HepG2 (cell line): ENCODE results near the gene TNNI3K. TPM values are rescaled to one million over a fixed set of nuclear protein-coding genes. Genes with fewer than 3 reads are reported as not detected.

Experiments
- ATAC-seq: fragments of 200-7000 bp; cut with Tn5 transposase; 3 replicates; pipeline ENCODE4 v1.9.1; 2020; ENCODE audit warnings: mild to moderate bottlenecking, moderate library complexity
- BruUV-seq: library from RNA; stranded (reverse); fragments of 400-500 nt; replicated peaks from 2 replicates; lab custom pipeline; 2021; lab: Mats Ljungman, UMichigan
- CTCF ChIA-PET: fragments of 300-600 bp; formaldehyde crosslinking; extraction: SDS; loops from one replicate; lab custom pipeline; 2021; ENCODE audit warnings: low total read pairs, inconsistent platforms, low intra/inter-chr PET ratio; lab: Yijun Ruan, JAX
- POLR2A ChIA-PET: fragments of 350-600 bp; sonication (Branson Sonifier 250); formaldehyde crosslinking; loops from one replicate; lab custom pipeline; 2020; ENCODE audit warnings: antibody characterized with exemption, inconsistent platforms; lab: Yijun Ruan, JAX
- DNase-seq: peaks from one replicate; pipeline ENCODE4 v3.0.0-alpha.2; 2015; ENCODE audit warnings: low spot score
- FAIRE-seq: peaks from 3 replicates; lab custom pipeline; 2011; peaks lifted over from hg19 to GRCh38; lab: Jason Lieb, UNC
- H2AFZ ChIP-seq: one replicate; pipeline ENCODE4 v1.6.1; 2011; ENCODE audit warnings: low read length, inconsistent platforms
- H3K27ac ChIP-seq: fragments of 300-600 bp; 3 replicates; pipeline ENCODE4 v1.8.0; 2011; ENCODE audit warnings: mixed run types, mild to moderate bottlenecking, mixed read lengths, low read length, inconsistent platforms; ENCODE audit not compliant: insufficient read depth; ENCODE audit errors: extremely low read length
- H3K27me3 ChIP-seq, 2 experiments: fragments of 200-600 bp in 1 of 2; 2 replicates in 1 of 2; 3 replicates in 1 of 2; pipeline versions ENCODE4 v1.6.0 to v1.8.0; 2011; ENCODE audit warnings: low read length in 2 of 2, mild to moderate bottlenecking in 2 of 2, moderate library complexity in 2 of 2, inconsistent platforms in 1 of 2; ENCODE audit not compliant: insufficient read depth in 2 of 2, control insufficient read depth in 1 of 2
- H3K36me3 ChIP-seq, 2 experiments: fragments of 200-600 bp in 1 of 2; replicated peaks in 1 of 2; 2 replicates in 1 of 2; 3 replicates in 1 of 2; pipeline versions ENCODE4 v1.5.1 to v1.8.0; 2011; ENCODE audit warnings: low read length in 2 of 2, inconsistent platforms in 1 of 2; ENCODE audit not compliant: insufficient read depth in 2 of 2, control insufficient read depth in 1 of 2
- H3K4me1 ChIP-seq: 2 replicates; pipeline ENCODE4 v1.5.1; 2012; ENCODE audit warnings: low read length, inconsistent platforms; ENCODE audit not compliant: insufficient read depth
- H3K4me2 ChIP-seq: 2 replicates; pipeline ENCODE4 v1.6.0; 2011; ENCODE audit warnings: low read depth, low read length, inconsistent platforms
- H3K4me3 ChIP-seq, 3 experiments: fragments of 200-600 bp in 1 of 3; sonication (generic), shearing (Covaris generic) in 1 of 3; replicated peaks in 1 of 3; 2 replicates each; pipeline ENCODE4 v1.5.1; 2011 to 2016; ENCODE audit warnings: low read length in 3 of 3, inconsistent platforms in 2 of 3, low read depth in 2 of 3, mild to moderate bottlenecking in 2 of 3, control low read depth in 1 of 3, mixed read lengths in 1 of 3; ENCODE audit not compliant: insufficient read depth in 1 of 3
- H3K79me2 ChIP-seq: one replicate; pipeline ENCODE4 v1.6.1; 2011; ENCODE audit warnings: low read length, inconsistent platforms; ENCODE audit not compliant: insufficient read depth
- H3K9ac ChIP-seq: 2 replicates; pipeline ENCODE4 v1.6.0; 2011; ENCODE audit warnings: mild to moderate bottlenecking, low read depth, low read length, inconsistent platforms; ENCODE audit not compliant: insufficient read depth
- H3K9me3 ChIP-seq: 2 replicates; pipeline ENCODE4 v1.5.1; 2012; ENCODE audit warnings: mild to moderate bottlenecking, low read length
- H4K20me1 ChIP-seq: 2 replicates; pipeline ENCODE4 v1.6.0; 2011; ENCODE audit warnings: inconsistent platforms, mild to moderate bottlenecking, low read length, moderate library complexity; ENCODE audit not compliant: insufficient read depth
- ARHGAP35 ChIP-seq: sonication (generic); formaldehyde crosslinking; IDR thresholded peaks from 2 replicates; pipeline ENCODE4 v1.9.0; 2022; ENCODE audit warnings: mild to moderate bottlenecking, inconsistent platforms, moderate library complexity, missing genetic modification reagents, borderline replicate concordance
- CEBPG ChIP-seq: IDR thresholded peaks from 2 replicates; pipeline ENCODE4 v1.6.1; 2016
- DPF2 ChIP-seq: sonication (generic); formaldehyde crosslinking; IDR thresholded peaks from 2 replicates; pipeline ENCODE4 v1.4.0; 2020; ENCODE audit warnings: mild to moderate bottlenecking, low read depth, missing genetic modification reagents, borderline replicate concordance
- HDAC1 ChIP-seq: sonication (generic); formaldehyde crosslinking; IDR thresholded peaks from 2 replicates; pipeline ENCODE4 v1.5.1; 2020; ENCODE audit warnings: mild to moderate bottlenecking, missing genetic modification reagents
- HMGA1 ChIP-seq: sonication (generic); formaldehyde crosslinking; conservative IDR thresholded peaks from 2 replicates; pipeline ENCODE4 v1.4.0; 2020; ENCODE audit warnings: missing genetic modification reagents
- KDM5A ChIP-seq: fragments of 200-600 bp; sonication (generic); IDR thresholded peaks from 2 replicates; pipeline ENCODE4 v1.7.0; 2018; ENCODE audit warnings: antibody characterized with exemption, mild to moderate bottlenecking, low read length, borderline replicate concordance
- KDM5B ChIP-seq: sonication (generic); formaldehyde crosslinking; IDR thresholded peaks from 2 replicates; pipeline ENCODE4 v1.4.0; 2020; ENCODE audit warnings: missing genetic modification reagents, mild to moderate bottlenecking, borderline replicate concordance
- REST ChIP-seq, 2 experiments: IDR thresholded peaks; 2 replicates each; pipeline ENCODE4 v1.6.1; 2011 to 2012; ENCODE audit warnings: low read length in 2 of 2, borderline replicate concordance in 1 of 2, low read depth in 1 of 2, mild to moderate bottlenecking in 1 of 2, moderate library complexity in 1 of 2
- SP140L ChIP-seq: sonication (generic); formaldehyde crosslinking; IDR thresholded peaks from 2 replicates; pipeline ENCODE4 v1.4.0; 2020; ENCODE audit warnings: missing genetic modification reagents, borderline replicate concordance
- ZNF292 ChIP-seq: sonication (generic); formaldehyde crosslinking; IDR thresholded peaks from 2 replicates; pipeline ENCODE4 v1.8.1; 2022; ENCODE audit warnings: mild to moderate bottlenecking, low read depth, missing genetic modification reagents, borderline replicate concordance
- ZNF639 ChIP-seq: conservative IDR thresholded peaks from 2 replicates; pipeline ENCODE4 v1.6.1; 2018; ENCODE audit warnings: missing genetic modification reagents
- ZNF790 ChIP-seq: sonication (generic); formaldehyde crosslinking; IDR thresholded peaks from 2 replicates; pipeline ENCODE4 v1.8.0; 2022; ENCODE audit warnings: missing genetic modification reagents, mild to moderate bottlenecking, borderline replicate concordance
- WGBS: methylation state at CpG from one replicate; pipeline ENCODE4 v1.1.6; 2017; ENCODE audit warnings: low lambda C conversion rate; 5-methylcytosine and 5-hydroxymethylcytosine counted together
- in situ Hi-C: cut with HindIII; loops from 2 replicates; pipeline ENCODE4 v1.10.0; 2017; ENCODE audit warnings: low pct_unique_long_range_greater_than_20kb; ENCODE audit not compliant: extremely low pct_ligation_motif_present
- intact Hi-C: fragments of 100-400 bp; cut with micrococcal nuclease; formaldehyde crosslinking; loops from one replicate; pipeline ENCODE4 v1.10.0; 2022; ENCODE audit not compliant: unreplicated experiment
- polyA plus RNA-seq, 8 experiments: library from polyadenylated mRNA; depleted of rRNA in 3 of 8; stranded (reverse) in 7 of 8; unstranded in 1 of 8; fragments of >200 nt; fragmentation: Illumina TruSeq in 4 of 8; extraction: Trizol in 4 of 8; gene quantifications; 2 replicates each; pipeline versions ENCODE4 v1.2.1 to v1.2.3, GENCODE V29; 2011 to 2016; ENCODE audit warnings: low read depth in 4 of 8, missing spikeins in 1 of 8, mixed read lengths in 1 of 8; ENCODE audit not compliant: insufficient read depth in 1 of 8
- total RNA-seq, 5 experiments: library from RNA; depleted of rRNA; stranded (reverse); fragments of >200 nt; fragmentation: Illumina TruSeq; extraction: Trizol; gene quantifications; 2 replicates each; pipeline ENCODE4 v1.2.3, GENCODE V29; 2016; ENCODE audit warnings: low read depth in 1 of 5
- TF ChIP-seq, protein P1 (sequence below): IDR thresholded peaks from 2 replicates; pipeline ENCODE4 v1.6.1; 2016; ENCODE audit warnings: missing genetic modification reagents, missing compliant biosample characterization
- TF ChIP-seq, protein P2 (sequence below): sonication (generic); formaldehyde crosslinking; IDR thresholded peaks from 2 replicates; pipeline ENCODE4 v1.8.1; 2023; ENCODE audit warnings: mild to moderate bottlenecking, missing genetic modification reagents, borderline replicate concordance

The TNNI3K gene
- total and polyA plus RNA-seq, 2 of the 13 experiments (the other 11 are each of a cell fraction or from before 2014, with no cell fraction given) = 1.1 TPM; not detected in 1

- Histone ChIP-seq H3K27ac (no peak overlapping the region), H3K9me3 (no peaks in the 10 kb centered on the region), H3K36me3 (no peaks in the 10 kb centered on the region), H3K27me3 (no peaks in the 10 kb centered on the region), H3K79me2 (no peaks in the 10 kb centered on the region), H3K4me2 (no peak overlapping the region), H3K9ac (no peak overlapping the region), H2AFZ (no peak overlapping the region), H3K4me1 (no peaks in the 10 kb centered on the region), H4K20me1 (no peaks in the 10 kb centered on the region), H3K4me3 (no peak overlapping the region)
- intact Hi-C loops (no loop called here), in situ Hi-C loops (no loop called here)
- DNase-seq = no peak
- no peak for FAIRE-seq
- POLR2A ChIA-PET = no interaction called here
- ATAC-seq = no peak
- BruUV-seq = no TSS peak
- CTCF ChIA-PET = no interaction called here
- WGBS = 30% methylated on average over 3 of the region's 3 CpGs
- TF ChIP-seq KDM5B (CRISPR knock-in tag) = no peak
- TF ChIP-seq, protein P1, sequence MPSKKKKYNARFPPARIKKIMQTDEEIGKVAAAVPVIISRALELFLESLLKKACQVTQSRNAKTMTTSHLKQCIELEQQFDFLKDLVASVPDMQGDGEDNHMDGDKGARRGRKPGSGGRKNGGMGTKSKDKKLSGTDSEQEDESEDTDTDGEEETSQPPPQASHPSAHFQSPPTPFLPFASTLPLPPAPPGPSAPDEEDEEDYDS (CRISPR knock-in tag) = no peak
- no peak for TF ChIP-seq ZNF292
- TF ChIP-seq DPF2 (CRISPR knock-in tag) = no peak
- TF ChIP-seq CEBPG (CRISPR knock-in tag) = no peak
- no peak for TF ChIP-seq KDM5A
- no peak for TF ChIP-seq ZNF639
- no peak for TF ChIP-seq HDAC1 (CRISPR knock-in tag)
- TF ChIP-seq ZNF790 (CRISPR knock-in tag) = no peak
- TF ChIP-seq ARHGAP35 (CRISPR knock-in tag) = no peak
- TF ChIP-seq HMGA1 = no peak
- TF ChIP-seq REST (IDR thresholded peaks at IDR 0.05; ENCODE audit: borderline replicate concordance in 1 of 2, low read depth in 1 of 2, low read length in 2 of 2) = no peak
- no peak for TF ChIP-seq SP140L (CRISPR knock-in tag)
- TF ChIP-seq, protein P2, sequence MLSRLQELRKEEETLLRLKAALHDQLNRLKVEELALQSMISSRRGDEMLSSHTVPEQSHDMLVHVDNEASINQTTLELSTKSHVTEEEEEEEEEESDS (CRISPR knock-in tag) = no peak
Observed at GRCh38 chr1:74583397-74583796, 348.2 kb downstream of the TNNI3K start.
